GM21717 (cell line): ENCODE measurements around the gene ZNF428.
"Not testable (repeated sequence)": the region's sequence is repeated elsewhere in the genome, so short reads cannot be mapped to it uniquely, and the experiment has no call there.

ENCODE experiments used
- ATAC-seq: cut with Tn5 transposase; IDR thresholded peaks from one replicate; pipeline ENCODE4 v1.9.1; 2021; ENCODE audit warnings: mild to moderate bottlenecking, moderate library complexity; ENCODE audit not compliant: unreplicated experiment

The ZNF428 gene

GRCh38 chr19:43594710-43595604 is 24.5 kb downstream of the ZNF428 start:
- no peak for ATAC-seq

DNA sequence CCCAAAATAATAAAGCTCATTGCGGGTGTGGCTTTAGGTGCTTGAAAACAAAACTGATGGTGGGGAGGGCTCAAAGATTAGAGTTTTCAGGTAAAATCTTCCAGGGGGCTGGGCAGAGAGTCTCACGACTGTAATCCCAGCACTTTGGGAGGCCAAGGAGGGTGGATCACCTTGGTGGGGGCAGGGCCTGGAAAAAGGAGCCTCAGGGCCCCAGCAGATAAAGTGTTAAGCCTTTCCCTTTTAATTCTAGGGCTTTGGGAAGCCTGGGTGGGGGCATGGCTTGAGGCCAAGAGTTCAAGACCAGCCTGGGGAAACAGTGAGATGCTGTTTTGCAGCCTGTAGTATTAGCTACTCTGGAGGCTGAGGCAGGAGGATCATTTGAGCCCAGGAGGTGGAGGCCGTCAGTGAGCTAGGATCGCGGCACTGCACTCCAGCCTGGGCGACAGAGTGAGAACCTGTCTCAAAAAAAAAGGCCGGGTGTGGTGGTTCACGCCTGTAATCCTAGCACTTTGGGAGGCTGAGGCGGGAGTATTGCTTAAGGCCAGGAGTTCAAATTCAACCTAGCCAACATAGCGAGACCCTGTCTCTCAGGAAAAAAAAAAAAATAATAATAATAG is 25.2 kb downstream of the ZNF428 start:
- no peak for ATAC-seq

DNA sequence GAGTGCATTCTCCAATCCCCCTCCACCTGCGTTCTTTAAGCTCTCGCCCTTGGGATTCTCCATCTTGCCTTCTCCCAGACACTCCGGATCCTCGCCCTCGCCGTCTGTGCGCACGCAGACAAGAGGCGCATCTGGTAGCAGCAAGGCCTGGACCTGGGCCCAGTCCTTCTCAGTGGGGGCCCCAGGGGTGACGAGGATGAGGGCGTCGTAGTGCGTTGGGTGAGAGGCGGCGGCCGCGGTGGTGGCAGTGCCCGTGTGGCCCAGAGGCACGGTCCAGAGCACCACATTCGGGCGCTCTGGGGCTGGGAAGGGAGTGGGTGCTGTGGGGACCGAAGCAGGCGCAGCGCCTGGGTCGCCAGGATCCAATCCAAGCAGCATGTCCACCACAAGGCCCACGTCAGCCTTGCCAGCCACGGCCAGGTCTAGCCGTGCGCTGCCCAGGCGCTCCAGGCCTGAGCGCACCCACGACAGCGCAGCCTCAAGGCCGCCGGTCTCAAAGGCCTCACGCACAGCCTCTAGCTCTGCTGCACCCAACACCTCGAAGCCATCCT is 26.6 kb downstream of the ZNF428 start:
- ATAC-seq, result no peak

DNA sequence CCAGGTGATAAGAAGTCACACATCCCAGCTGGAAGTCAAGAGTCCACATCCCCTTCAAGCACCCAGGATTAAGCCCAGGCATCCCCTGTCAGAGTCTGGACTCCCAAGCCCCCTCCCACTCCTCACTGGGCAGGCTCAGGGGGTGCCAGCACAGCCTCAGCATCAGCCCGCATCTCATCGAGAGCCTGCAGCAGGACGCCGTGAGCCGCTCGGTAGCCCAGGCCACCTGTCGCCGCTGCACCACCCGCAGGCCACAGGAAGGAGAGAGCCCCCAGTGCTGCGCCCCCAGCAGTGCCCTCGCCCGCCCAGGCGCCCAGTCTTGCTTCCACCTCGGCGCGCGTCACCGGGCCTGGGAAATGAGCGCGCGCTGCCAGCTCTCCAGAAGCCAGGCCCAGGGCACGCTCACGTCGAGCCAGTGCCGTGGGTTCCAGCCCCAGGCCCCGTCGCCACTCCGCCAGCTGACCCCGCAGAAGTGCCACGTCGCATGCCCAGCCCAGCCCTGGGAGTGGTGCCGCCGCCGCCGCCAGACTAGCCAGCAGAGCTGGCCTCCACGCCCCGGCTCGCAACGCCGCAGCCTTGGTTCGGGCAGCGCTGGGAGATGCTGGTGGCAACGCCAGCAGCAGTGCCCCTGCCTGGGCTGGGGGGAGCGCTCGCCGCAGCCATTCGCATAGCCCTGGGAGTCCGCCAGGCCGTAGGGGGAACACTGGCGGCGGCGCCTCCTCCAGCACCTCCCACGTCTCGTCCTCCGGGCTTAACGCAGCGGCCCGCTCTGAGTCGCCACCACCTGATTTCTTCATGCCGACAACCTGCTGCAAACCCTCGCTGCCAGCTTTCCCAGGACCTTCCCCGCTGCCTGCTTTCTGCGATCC is 27.3 kb downstream of the ZNF428 start:
- no peak for ATAC-seq

- ATAC-seq, result no peak
Observed at GRCh38 chr19:43589678-43590077, 29.8 kb downstream of the ZNF428 start.

- no peak for ATAC-seq
Observed at GRCh38 chr19:43589277-43589676, 30.2 kb downstream of the ZNF428 start.

GRCh38 chr19:43587029-43587428 is 32.4 kb downstream of the ZNF428 start:
- not testable (repeated sequence) for ATAC-seq

- ATAC-seq, result no peak
Observed at GRCh38 chr19:43586346-43586745, 33.1 kb downstream of the ZNF428 start.

DNA sequence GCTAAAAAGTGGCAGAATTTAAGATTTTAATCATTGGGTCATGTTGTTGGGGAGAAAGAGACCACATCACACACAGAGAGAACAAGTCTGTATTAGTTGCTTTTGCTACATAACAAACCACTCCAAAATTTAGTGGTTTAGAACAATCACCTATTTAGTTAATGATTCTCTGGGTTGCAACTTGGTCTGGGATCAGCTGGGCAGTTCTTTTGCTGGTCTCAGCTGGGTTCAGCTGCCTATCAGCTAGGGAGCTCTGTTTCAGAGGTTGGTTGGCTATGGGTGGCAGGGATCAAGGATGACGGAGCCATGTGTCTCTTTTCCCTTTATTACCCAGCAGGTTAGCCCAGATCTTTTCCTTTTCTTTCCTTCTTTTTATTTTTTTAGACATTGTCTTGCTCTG is 34.9 kb downstream of the ZNF428 start:
- ATAC-seq, result no peak

DNA sequence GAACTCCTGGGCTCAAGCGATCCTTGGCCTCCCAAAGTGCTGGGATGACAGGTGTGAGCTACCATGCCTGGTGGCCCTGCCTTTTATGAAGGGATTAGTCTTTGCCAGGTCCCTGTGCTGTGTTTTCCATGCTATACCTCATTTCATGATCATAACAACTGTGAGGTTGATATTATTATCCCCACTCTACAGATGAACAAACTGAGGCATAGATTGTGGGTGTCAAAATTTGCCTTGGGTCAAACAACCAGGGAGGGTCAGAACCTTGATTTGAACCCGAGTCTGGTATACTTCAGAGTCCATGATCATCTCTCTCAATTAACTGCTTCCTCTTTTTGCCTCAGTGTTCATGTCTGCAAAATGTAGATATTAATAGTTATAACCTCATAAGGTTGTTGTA is 36.9 kb downstream of the ZNF428 start:
- ATAC-seq, result no peak

DNA sequence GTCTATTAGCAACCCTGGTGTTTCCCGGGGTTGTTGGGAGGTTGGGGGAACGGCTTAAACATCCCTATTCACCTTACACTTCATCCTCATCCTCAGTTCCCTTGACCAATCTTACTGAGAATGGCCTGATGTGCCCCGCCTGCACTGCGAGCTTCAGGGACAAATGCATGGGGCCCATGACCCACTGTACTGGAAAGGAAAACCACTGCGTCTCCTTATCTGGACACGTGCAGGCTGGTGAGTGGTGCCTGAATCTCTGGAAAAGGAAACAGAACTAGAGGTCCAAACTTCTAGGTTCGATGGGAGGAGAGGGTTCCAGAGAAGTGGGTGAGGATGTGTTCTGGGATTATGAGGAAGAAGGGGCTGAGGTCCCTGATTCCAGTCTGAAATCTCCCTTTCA is 38.0 kb downstream of the ZNF428 start:
- ATAC-seq, result no peak

- ATAC-seq, result no peak
Observed at GRCh38 chr19:43578787-43579186, 40.6 kb downstream of the ZNF428 start.

DNA sequence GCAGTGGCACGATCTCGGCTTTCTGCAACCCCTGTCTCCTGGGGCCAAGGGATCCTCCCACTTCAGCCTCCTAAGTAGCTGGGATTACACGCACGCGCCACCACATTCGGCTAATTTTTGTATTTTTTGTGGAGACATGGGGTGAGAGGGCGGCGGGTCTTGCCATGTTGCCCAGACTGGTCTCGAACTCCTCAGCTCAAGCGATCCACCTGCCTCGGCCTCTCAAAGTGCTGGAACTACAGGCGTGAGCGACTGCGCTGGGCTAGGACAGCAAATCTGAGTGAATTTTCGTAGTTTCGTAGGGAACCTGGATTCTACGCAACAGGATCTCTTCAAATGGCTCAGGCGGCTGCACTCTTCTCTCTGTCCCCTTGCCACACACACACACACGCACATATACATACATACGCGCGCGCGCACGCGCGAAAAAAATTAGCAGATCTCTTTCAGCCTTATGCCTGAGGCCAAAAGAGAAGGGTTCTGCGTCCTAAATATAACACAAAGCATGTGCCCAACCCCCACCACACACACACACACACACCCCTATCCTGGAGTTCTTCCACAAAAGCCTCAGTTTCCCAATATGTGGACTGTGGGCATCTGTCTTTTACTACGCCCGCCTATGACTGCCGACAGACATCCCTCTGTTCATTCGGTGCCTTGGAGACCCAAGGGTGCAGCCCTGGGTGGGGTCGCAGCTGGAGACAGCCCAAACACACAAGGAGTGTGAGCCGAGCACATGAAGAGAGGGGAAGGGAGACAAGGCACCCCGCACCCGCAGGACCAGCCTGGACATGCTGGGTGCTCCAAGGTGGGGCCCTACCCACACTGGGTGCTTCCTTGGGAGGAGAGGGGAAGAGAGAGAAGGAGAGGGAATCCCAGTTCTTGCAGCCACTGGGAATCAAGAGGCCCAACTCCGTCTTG is 43.2 kb downstream of the ZNF428 start:
- no peak for ATAC-seq

DNA sequence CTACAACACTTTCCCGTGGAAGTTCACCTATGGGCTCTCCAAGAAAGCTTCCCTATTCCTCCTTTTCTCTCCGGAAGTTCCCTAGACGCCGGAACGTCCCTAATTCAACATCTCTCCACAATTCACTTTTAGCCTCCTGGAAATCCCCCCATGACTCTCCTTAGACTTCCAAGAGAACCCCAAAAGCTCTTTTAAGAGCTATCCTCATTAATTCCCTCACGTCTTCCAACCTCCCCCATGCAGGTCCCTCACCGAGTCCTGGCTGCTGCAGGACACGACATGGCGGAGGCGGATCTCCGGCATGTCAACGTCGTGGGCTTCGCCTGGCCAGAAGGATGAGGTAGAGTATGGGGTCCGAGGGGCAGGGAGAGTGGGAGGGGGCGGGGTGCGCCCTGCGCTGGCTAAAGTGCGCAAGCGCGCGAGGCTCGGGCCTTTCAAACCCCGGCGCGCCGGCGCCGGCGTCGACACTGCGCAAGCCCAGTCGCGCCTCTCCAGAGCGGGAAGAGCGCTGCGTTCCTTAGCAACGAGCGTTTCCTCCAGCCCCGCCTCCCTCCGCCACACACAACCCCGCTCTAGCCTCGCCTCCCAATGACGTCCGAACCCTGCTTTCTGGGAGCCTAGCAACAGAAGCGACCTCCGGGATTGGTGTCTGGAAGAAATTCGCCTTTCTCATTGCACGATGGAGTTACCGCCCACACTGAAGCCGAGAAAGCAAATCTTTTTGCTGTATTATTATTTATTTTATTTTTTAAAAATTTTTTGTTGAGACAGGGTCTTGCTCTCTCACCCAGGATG is 44.1 kb downstream of the ZNF428 start, which contains the start of the genes PINLYP and XRCC1:
TSS of gene PINLYP (plus strand) at position 646 of the 795 bp plus-strand sequence. CDS start 1,391 bp downstream, outside the sequence.
TSS of gene XRCC1 (minus strand) at position 372 of the 795 bp plus-strand sequence. CDS start at position 303, 69 bp downstream.
- ATAC-seq, result peak; percentile 90

- no peak for ATAC-seq
Observed at GRCh38 chr19:43574424-43575155, 44.8 kb downstream of the ZNF428 start.

- ATAC-seq, result no peak
Observed at GRCh38 chr19:43572171-43572588, 47.2 kb downstream of the ZNF428 start.

DNA sequence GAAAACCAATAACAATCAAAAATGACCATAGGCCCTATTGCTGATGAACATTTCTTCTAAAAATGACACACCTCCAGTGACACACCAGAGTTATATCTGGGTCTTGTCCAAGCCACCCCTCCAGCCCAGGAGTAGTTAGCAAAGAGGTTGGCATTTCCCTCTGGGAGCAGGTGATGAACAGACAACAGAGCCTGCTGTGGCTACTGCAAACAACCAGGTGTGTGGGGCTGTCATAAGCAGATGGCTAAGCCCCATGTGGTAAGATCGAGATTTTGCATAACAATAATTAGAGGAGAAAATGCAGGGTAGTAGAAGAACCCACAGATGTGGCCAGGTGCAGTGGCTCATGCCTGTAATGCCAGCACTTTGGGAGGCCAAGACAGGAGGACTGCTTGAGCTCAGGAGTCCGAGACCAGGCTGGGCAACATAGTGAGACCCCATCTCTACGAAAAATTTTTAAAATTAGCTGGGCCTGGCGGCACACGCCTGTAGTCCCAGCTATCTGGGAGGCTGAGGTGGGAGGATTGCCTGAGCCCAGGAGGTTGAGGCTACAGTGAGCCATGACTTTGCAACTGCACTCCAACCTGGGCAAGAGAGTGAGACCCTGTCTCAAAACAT is 49.1 kb downstream of the ZNF428 start:
- ATAC-seq, result no peak

GRCh38 chr19:43569657-43570056 is 49.8 kb downstream of the ZNF428 start:
- no peak for ATAC-seq
